Measurements from ENCODE around the gene C14orf93. TPM values are rescaled to one million over a fixed set of nuclear protein-coding genes. Genes with fewer than 3 reads are reported as not detected.
"Not testable (repeated sequence)": the region's sequence is repeated elsewhere in the genome, so short reads cannot be mapped to it uniquely, and the experiment has no call there.

The C14orf93 gene
- total and polyA plus RNA-seq, 9 of the 15 experiments (the other 6 are each of a cell fraction or from before 2014, with no cell fraction given), result 2.2 to 22.4 (median 16.1) TPM

- in situ Hi-C loops (cut with MboI); H3K27me3 ChIP-seq (ENCODE audit: control insufficient read depth in 2 of 2, insufficient read depth in 2 of 2, low read length in 2 of 2); H3K4me2 ChIP-seq (ENCODE audit: insufficient read depth, low read length); H2AFZ ChIP-seq (ENCODE audit: low read depth, low read length); ATAC-seq; H3K27ac ChIP-seq (ENCODE audit: extremely low read depth, low read depth, low read length); intact Hi-C loops (cut with micrococcal nuclease); POLR2A ChIA-PET; BruUV-seq (replicated peaks); H3K36me3 ChIP-seq (ENCODE audit: control insufficient read depth, insufficient read depth, low read length); H3K9me3 ChIP-seq (replicated peaks; ENCODE audit: control insufficient read depth, insufficient read depth, low read depth, low read length); CTCF ChIA-PET (ENCODE audit: low intra/inter-chr PET ratio); H3K79me2 ChIP-seq (ENCODE audit: control insufficient read depth, insufficient read depth, low read length); H3K9me1 ChIP-seq (ENCODE audit: control insufficient read depth, insufficient read depth, low read length); DNase-seq (ENCODE audit: extremely low read depth in 1 of 4, low spot score in 3 of 4); H3K4me1 ChIP-seq (replicated peaks in 1 of 2; ENCODE audit: control insufficient read depth in 2 of 2, insufficient read depth in 2 of 2, low read length in 2 of 2); H4K20me1 ChIP-seq (replicated peaks; ENCODE audit: control insufficient read depth, insufficient read depth, low read length); H3K4me3 ChIP-seq; TF ChIP-seq ATF3 (CRISPR knock-in tag; conservative IDR thresholded peaks at IDR 0.05); JUN (CRISPR knock-in tag; IDR thresholded peaks at IDR 0.05; ENCODE audit: borderline replicate concordance): not testable (repeated sequence)
- TF ChIP-seq CEBPB (tag; IDR thresholded peaks at IDR 0.05), result peak; percentile 71
- TF ChIP-seq JUND (IDR thresholded peaks at IDR 0.05; ENCODE audit: borderline replicate concordance, low read depth, low read length), result peak; percentile 56; the same call in 1 of the 2 replicates
- TF ChIP-seq JUND (tag; IDR thresholded peaks at IDR 0.05; ENCODE audit: borderline replicate concordance, low read depth, low read length), result peak; percentile 70
- TF ChIP-seq ESRRA (IDR thresholded peaks at IDR 0.05; ENCODE audit: borderline replicate concordance, low read depth), result peak; percentile 94
- TF ChIP-seq ZNF384 (IDR thresholded peaks at IDR 0.05; ENCODE audit: low read depth, low read length), result peak; percentile 52; the same call in 1 of the 2 replicates
- peak; percentile 91 for TF ChIP-seq ATF3 (IDR thresholded peaks at IDR 0.05)
- TF ChIP-seq JUN (IDR thresholded peaks at IDR 0.05; ENCODE audit: borderline replicate concordance, low read depth, low read length), result 0 out of 2 replicates have a peak, but pooled peaks have one; percentile 51
- TF ChIP-seq ATF7 (IDR thresholded peaks at IDR 0.05), result peak; percentile 74
- WGBS (ENCODE audit: insufficient coverage, low coverage, missing lambda C conversion rate), result 14% methylated on average over 10 of the region's 15 CpGs
- peak; percentile 73 for FAIRE-seq
- peak overlapping the region in 1 of 2 experiments; percentile 7; a peak in 1 of 4 replicates for H3K9ac ChIP-seq (ENCODE audit: insufficient read depth in 1 of 2, low read depth in 2 of 2, low read length in 2 of 2)
Measured at GRCh38 chr14:22965916-22966782, 43.8 kb downstream of the C14orf93 start.
